NCI-H2107 (cell line): ENCODE results near the gene TNFRSF6B.
"Not testable (repeated sequence)": the region's sequence is repeated elsewhere in the genome, so short reads cannot be mapped to it uniquely, and the experiment has no call there.

Source experiments
- DNase-seq: peaks from one replicate; lab custom pipeline; 2025; lab: John Stamatoyannopoulos, UW

Gene TNFRSF6B

GRCh38 chr20:63709149-63709527 lies 12.7 kb downstream of the TNFRSF6B start:
- DNase-seq, result no peak

DNA sequence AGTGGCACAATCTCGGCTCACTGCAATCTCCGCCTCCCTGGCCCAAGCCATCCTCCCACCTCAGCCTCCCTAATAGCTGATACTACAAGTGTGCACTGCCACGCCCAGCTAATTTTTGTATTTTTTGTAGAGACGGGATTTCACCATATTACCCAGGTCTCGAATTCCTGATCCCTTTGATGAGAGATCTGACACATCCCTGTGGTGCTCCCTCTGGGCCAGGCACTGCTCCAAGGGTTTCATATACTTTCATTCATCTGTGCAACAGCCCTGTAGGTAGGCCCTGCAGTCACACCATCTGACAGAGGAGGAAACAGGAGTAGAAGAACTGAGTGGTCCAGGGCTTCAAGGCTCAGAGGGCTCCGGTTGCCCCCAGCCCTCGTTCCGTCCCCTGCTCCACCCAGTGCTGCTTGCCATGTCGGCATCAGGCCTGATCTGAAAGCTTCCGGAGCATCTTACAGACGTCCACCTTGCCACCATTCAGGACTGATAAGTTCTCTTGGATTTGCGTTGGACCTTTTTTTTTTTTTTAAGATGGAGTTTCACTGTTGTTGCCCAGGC lies 14.7 kb downstream of the TNFRSF6B start:
- no peak for DNase-seq

GRCh38 chr20:63712191-63712590 lies 15.7 kb downstream of the TNFRSF6B start:
- DNase-seq, result no peak

- no peak for DNase-seq
Observed at GRCh38 chr20:63714858-63715257, 18.4 kb downstream of the TNFRSF6B start.

- DNase-seq, result no peak
Observed at GRCh38 chr20:63718996-63719395, 22.5 kb downstream of the TNFRSF6B start.

- not testable (repeated sequence) for DNase-seq
Observed at GRCh38 chr20:63722967-63723622, 26.6 kb downstream of the TNFRSF6B start.

GRCh38 chr20:63730189-63730733 lies 33.8 kb downstream of the TNFRSF6B start:
- DNase-seq, result not testable (repeated sequence)

DNA sequence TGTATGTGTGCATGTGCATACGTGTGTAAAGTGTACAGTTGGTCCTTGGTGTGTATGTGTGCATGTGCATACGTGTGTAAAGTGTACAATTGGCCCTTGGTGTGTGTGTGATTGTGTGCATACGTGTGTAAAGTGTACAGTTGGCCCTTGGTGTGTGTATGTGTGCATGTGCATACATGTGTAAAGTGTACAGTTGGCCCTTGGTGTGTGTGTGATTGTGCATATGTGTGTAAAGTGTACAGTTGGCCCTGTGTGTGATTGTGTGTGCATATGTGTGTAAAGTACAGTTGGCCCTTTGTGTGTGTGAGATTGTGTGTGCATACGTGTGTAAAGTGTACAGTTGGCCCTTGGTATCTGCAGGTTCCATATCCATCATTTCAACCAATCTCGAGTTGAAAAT lies 35.0 kb downstream of the TNFRSF6B start:
- DNase-seq, result no peak

DNA sequence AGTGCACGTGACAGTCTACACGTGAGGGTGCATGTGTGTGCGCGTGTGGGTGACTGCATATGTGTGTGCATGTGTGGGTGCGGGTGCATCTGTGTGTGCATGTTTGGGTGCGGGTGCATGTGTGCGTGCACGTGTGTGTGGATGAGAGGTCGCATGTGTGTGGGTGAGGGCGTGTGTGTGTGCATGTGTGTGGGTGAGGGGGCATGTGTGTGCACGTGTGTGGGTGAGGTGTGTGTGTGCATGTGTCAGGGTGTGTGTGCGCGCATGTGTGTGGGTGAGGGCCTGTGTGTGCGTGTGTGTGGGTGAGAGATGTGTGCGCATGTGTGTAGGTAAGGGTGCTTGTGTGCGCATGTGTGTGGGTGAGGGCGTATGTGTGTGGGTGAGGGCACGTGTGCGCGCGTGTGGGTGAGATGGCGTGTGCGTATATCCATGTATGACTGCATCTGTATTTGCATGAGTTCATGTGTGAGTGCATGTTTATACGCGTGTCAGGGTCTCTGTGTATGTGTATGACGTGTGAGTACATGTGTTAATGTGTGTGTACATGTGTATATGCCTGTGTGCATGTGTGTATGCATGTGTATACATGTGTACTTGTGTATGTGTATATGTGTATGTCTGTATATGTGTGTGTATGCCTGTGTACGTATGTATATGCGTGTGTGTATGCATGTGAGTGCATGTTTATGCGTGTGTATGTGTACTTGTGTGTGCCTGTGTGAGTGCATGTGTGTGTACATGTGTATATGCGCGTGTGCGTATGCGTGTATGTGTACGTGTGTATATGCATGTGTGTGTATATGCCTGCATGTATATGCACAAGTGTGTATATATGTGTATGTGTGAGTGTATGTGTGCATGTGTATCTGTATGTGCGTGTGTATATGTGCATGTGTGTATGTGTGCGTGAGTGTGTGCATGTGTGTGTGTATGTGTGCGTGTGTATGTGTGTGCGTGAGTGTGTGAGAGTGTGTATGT lies 36.0 kb downstream of the TNFRSF6B start:
- no peak for DNase-seq

DNA sequence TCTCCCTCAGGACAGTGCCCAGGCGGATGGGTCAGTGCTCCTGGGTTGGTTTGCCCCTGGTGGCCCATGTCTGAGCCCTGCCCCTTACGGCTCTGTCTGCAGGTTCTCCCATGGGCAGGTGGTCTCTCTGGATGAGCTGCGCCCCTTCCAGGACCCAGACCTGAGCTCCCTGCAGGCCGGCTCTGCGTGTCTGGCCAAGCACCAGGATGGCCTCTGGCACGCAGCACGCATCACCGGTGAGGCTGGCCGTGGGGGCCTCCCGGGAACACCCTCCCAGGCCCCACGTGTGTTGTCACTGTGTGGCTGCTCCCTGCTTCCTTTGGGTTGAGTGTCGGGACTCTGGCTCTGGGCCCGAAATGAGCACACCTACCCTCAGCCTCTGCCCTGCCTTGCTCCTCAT lies 36.7 kb downstream of the TNFRSF6B start:
- no peak for DNase-seq

DNA sequence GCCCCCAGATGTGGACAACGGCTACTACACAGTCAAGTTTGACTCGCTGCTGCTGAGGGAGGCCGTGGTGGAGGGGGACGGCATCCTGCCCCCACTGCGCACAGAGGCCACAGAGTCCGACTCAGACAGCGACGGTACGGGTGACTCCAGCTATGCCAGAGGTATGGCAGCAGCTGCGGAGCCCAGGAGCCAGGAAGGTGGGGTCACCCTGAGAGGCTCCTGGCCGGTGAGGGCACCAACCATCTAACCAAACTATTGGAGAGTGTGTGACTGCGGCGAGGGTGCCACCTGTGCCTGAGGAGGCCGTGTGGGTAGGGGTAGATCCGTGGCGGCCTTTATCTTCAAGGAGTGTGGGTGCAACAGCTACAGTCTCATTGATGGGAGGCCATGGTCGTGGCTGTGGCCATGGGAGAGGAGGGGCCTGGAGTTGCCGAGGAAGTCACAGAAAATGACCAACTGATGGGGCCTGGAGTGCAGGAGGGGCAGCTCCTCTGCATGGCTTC lies 37.2 kb downstream of the TNFRSF6B start:
- no peak for DNase-seq

DNA sequence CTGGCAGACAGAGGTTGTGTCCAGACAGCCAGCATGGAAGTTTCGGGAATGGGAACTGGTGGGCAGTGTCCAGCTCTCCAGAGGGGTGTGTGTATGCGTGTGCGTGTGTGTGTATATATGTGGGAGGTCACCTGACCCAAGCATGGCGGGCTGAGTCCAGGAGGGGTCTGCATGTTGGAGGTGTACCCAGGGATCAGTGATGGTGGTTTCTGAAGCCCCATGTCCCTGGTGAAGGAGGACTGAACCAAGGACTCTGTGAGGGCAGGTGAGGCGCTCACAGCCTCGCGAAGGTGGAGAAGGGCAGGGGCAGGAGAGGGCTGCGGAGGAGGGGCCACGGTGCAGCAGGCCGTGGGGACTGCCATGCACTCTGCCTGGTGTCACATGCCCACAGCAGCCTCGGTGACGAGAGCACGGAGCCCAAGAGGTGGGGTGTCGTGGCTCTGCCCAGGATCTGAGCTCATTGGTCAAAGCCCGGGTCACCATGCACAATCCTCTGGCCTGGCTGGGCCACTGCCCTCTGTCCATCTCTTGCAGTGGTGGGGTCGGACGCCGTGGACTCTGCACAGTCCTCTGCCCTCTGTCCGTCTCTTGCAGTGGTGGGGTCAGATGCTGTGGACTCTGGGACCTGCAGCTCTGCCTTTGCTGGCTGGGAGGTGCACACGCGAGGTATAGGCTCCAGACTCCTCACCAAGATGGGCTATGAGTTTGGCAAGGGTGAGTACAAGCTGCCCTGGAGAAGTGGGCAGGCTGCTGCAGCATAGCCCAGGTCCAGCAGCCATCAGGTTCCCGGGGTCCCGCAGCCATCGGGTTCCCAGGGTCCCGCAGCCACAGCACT lies 37.9 kb downstream of the TNFRSF6B start:
- DNase-seq, result no peak

- DNase-seq, result no peak
Observed at GRCh38 chr20:63734946-63735858, 38.8 kb downstream of the TNFRSF6B start.

- no peak for DNase-seq
Observed at GRCh38 chr20:63735859-63736718, 39.6 kb downstream of the TNFRSF6B start, which contains the start of gene LIME1. Gene LIME1, plus strand, starts transcription at chr20:63736664. Its CDS starts 886 bp downstream, at chr20:63737550.

GRCh38 chr20:63736893-63737694 lies 40.6 kb downstream of the TNFRSF6B start:
- DNase-seq, result no peak

DNA sequence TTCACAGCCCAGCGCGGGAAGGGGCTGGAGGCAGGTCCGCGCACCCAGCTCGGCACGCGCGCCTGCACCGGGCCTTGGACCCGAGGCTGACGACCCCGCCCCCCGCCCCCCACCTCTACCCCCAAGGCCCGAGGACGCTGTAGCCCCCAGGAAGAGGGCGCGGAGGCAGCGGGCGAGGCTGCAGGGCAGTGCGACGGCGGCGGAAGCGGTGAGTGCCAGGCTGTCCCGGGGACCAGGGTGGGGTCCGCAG lies 41.2 kb downstream of the TNFRSF6B start:
- DNase-seq, result no peak

- DNase-seq, result no peak
Observed at GRCh38 chr20:63737945-63738686, 41.7 kb downstream of the TNFRSF6B start.

- no peak for DNase-seq
Observed at GRCh38 chr20:63738687-63739129, 42.3 kb downstream of the TNFRSF6B start.
